Heart left ventricle (tissue), 16 donors: ENCODE data around the gene SH3BP4. TPM values are rescaled to one million over a fixed set of nuclear protein-coding genes. Genes with fewer than 3 reads are reported as not detected.

ENCODE experiments used
- ATAC-seq, 4 donors: fragments of 200-7000 bp; cut with Tn5 transposase; one replicate each; pipeline ENCODE4 v1.9.1; 2020 to 2022; ENCODE audit warnings: moderate library complexity in 4 of 4, mild to moderate bottlenecking in 3 of 4, moderate number of reproducible peaks in 1 of 4
- DNase-seq, 5 donors: peaks; one replicate each; pipeline ENCODE4 v3.0.0-alpha.2; 2020
- H3K27ac ChIP-seq, 12 donors: fragments of 200-600 bp; sonication (generic) in 4 of 12; one replicate each; pipeline versions ENCODE4 v1.5.0 to v1.8.0; 2016 to 2022; ENCODE audit warnings: mild to moderate bottlenecking in 2 of 12
- H3K27me3 ChIP-seq, 9 donors: fragments of 200-600 bp; sonication (generic) in 2 of 9; one replicate each; pipeline versions ENCODE4 v1.5.1 to v1.8.0; 2016 to 2022; ENCODE audit warnings: mild to moderate bottlenecking in 3 of 9
- H3K36me3 ChIP-seq, 9 donors: fragments of 200-600 bp; sonication (generic) in 2 of 9; one replicate each; pipeline versions ENCODE4 v1.5.0 to v1.8.0; 2018 to 2022; ENCODE audit warnings: mild to moderate bottlenecking in 2 of 9
- H3K4me1 ChIP-seq, 12 donors: fragments of 200-600 bp; sonication (generic) in 4 of 12; one replicate each; pipeline versions ENCODE4 v1.5.0 to v1.8.0; 2016 to 2022; ENCODE audit warnings: mild to moderate bottlenecking in 3 of 12
- H3K4me3 ChIP-seq, 12 donors: fragments of 200-600 bp; sonication (generic) in 4 of 12; one replicate each; pipeline versions ENCODE4 v1.5.0 to v1.8.0; 2017 to 2022; ENCODE audit warnings: mild to moderate bottlenecking in 9 of 12, moderate library complexity in 4 of 12
- H3K9me3 ChIP-seq, 12 donors: fragments of 200-600 bp; sonication (generic) in 4 of 12; one replicate each; pipeline versions ENCODE4 v1.5.0 to v1.8.0; 2016 to 2022; ENCODE audit warnings: mild to moderate bottlenecking in 1 of 12
- POLR2A ChIP-seq, 2 donors: fragments of 450-650 bp; IDR thresholded peaks; one replicate each; pipeline ENCODE4 v1.6.1; 2017; ENCODE audit warnings: antibody characterized with exemption in 2 of 2, mild to moderate bottlenecking in 2 of 2, moderate library complexity in 2 of 2
- WGBS, 4 donors: extraction: QIAGEN DNeasy Blood & Tissue Kit in 2 of 4; methylation state at CpG; one replicate each; pipeline versions ENCODE4 v1.1.5 to v1.1.7; 2013 to 2018; 5-methylcytosine and 5-hydroxymethylcytosine counted together
- intact Hi-C, 10 donors: fragments of 100-400 bp; cut with DNase I; formaldehyde crosslinking; loops; one replicate each; pipeline versions ENCODE4 v1.11.1 to v1.14.2; 2022
- polyA plus RNA-seq, 2 donors: library from polyadenylated mRNA; stranded (reverse); fragments of 200-250 nt; gene quantifications; one replicate each; pipeline ENCODE4 v1.2.3, GENCODE V29; 2013
- total RNA-seq, 9 donors: library from RNA; depleted of rRNA in 2 of 9; stranded (reverse); fragments of >200 nt in 2 of 9; fragmentation: NEBNext Ultra II Directional in 3 of 9; extraction: Animal tissue kit (Norgen Biotek cat#: 25700) in 3 of 9; gene quantifications; one replicate each; pipeline versions ENCODE4 v1.1.0 to v1.2.4, GENCODE V29; 2016 to 2023
- TF ChIP-seq, protein P1 (sequence below), 12 donors: fragments of 200-600 bp; sonication (generic) in 4 of 12; IDR thresholded peaks; one replicate each; pipeline versions ENCODE4 v1.5.0 to v1.8.0; 2018 to 2022; ENCODE audit warnings: antibody characterized with exemption in 12 of 12, mild to moderate bottlenecking in 5 of 12
- donor health status: ischemic (EF 13 %, LVEDD 7.1; RV severe dilation, severe dysfunction).
- donor health status: healthy with polysubstance abuse.
- donor health status: DM: no; HTN: yes; CAD: no.
- donor health status: DM: no; HTN: no; CAD: no.
- donor health status: ischemic (EF 25% LVEDD 6.9; RV normal size, moderate dysfunction).
- donor health status: ischemic (EF 25% LVEDD 5.7; RV mildly dilated, moderate dysfunction).
- donor health status: healthy.
- donor health status: DM: yes; HTN: yes; CAD: no.
- donor health status: ischemic (EF 35%, LVEDD 5.7; RV mildly dilated, moderate dysfunction).
- donor health status: nonischemic (EF 11% LVEDD 7.7; RV severe dilation, severe dysfunction).
- donor health status: DM: yes; HTN: yes; CAD: no.
- donor health status: PGD.
- donor health status: ischemic (EF 29% LVEDD 5.4; RV normal size, mild dysfunction).
- donor health status: nonischemic (EF 23%, LVEDD 6.1; RV moderate dilation, normal function).

Gene SH3BP4
- total and polyA plus RNA-seq, 11 donors = 5.4 to 33.5 (median 12.4) TPM

DNA sequence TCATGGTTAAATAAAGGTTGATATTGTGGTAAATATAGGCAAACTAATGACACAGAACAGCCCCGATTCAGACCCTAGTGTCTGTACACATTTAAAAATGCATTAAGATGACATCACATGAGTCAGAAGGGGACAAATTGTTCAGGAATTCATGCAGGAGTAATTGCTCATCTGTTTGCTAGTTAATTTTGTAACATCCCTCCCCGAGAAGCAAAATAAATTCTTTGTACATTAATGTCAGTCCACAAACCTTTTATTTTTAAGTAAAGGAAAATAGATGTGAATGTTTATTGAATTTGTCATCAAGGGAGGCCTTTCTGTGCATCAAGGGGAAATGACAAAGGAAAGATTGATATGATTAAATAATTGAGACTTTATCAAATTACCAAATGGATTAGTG is 69.9 kb downstream of the SH3BP4 start:
- H3K36me3 ChIP-seq = no peaks in the 10 kb centered on the region
- ATAC-seq (no peak), DNase-seq (no peak)
- H3K4me1 ChIP-seq = peaks cover 0 to 28% (median 19%) of the 10 kb centered on the region in 12 donors
- no peak overlapping the region for H3K27ac ChIP-seq
- WGBS, 4 donors = 64 to 82% (median 75%) methylated on average over 2 of the region's 2 CpGs
- no peak overlapping the region for H3K4me3 ChIP-seq
- intact Hi-C loops = no loop called here
- TF ChIP-seq, protein P1, sequence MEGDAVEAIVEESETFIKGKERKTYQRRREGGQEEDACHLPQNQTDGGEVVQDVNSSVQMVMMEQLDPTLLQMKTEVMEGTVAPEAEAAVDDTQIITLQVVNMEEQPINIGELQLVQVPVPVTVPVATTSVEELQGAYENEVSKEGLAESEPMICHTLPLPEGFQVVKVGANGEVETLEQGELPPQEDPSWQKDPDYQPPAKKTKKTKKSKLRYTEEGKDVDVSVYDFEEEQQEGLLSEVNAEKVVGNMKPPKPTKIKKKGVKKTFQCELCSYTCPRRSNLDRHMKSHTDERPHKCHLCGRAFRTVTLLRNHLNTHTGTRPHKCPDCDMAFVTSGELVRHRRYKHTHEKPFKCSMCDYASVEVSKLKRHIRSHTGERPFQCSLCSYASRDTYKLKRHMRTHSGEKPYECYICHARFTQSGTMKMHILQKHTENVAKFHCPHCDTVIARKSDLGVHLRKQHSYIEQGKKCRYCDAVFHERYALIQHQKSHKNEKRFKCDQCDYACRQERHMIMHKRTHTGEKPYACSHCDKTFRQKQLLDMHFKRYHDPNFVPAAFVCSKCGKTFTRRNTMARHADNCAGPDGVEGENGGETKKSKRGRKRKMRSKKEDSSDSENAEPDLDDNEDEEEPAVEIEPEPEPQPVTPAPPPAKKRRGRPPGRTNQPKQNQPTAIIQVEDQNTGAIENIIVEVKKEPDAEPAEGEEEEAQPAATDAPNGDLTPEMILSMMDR (IDR thresholded peaks at IDR 0.05) = no peak
- TF ChIP-seq POLR2A (IDR thresholded peaks at IDR 0.05) = no peak
- H3K9me3 ChIP-seq = no peaks in the 10 kb centered on the region
- no peaks in the 10 kb centered on the region for H3K27me3 ChIP-seq

DNA sequence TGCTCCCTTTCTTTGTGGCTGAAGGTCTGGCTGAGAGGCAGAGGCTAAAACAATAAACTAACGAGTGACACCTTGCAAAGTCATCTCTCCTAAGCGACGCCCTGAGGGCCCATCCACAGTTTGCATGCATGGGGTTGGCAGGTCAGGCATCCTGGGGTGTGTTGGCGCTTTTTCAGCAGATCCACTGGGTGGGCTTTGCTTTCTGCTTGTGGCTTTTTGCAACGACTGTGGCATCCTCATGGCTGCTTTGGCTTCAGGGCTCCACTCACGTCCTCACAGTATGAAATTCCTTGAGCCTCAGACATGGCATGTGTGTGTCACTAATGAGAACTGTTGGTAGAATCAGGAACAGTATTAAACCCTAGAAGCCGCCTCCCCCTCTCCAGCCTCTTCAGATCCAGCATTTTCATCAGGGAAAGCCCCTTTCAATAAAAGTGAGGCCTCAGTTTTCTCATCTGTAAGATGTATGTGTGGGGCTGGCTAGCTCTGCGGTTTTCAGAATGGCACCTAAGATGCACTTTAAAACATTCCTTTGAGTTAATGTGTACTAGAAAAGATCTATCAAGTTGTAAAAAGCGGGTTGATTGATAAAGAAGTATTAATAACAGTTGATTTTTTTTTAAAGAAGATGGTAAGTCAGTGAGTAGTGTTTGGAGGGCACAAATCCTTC is 72.5 kb downstream of the SH3BP4 start:
- WGBS, 4 donors = 79 to 87% (median 85%) methylated on average over 9 of the region's 9 CpGs
- intact Hi-C loops = no loop called here
- DNase-seq (no peak), ATAC-seq (no peak)
- H3K36me3 ChIP-seq = no peaks in the 10 kb centered on the region
- H3K4me3 ChIP-seq = peak overlapping the region in 1 of 12 donors; percentile 20
- H3K27ac ChIP-seq = no peak overlapping the region
- H3K9me3 ChIP-seq = no peaks in the 10 kb centered on the region
- no peak for TF ChIP-seq POLR2A (IDR thresholded peaks at IDR 0.05)
- H3K27me3 ChIP-seq = no peaks in the 10 kb centered on the region
- peaks cover 0 to 42% (median 29%) of the 10 kb centered on the region in 12 donors for H3K4me1 ChIP-seq

DNA sequence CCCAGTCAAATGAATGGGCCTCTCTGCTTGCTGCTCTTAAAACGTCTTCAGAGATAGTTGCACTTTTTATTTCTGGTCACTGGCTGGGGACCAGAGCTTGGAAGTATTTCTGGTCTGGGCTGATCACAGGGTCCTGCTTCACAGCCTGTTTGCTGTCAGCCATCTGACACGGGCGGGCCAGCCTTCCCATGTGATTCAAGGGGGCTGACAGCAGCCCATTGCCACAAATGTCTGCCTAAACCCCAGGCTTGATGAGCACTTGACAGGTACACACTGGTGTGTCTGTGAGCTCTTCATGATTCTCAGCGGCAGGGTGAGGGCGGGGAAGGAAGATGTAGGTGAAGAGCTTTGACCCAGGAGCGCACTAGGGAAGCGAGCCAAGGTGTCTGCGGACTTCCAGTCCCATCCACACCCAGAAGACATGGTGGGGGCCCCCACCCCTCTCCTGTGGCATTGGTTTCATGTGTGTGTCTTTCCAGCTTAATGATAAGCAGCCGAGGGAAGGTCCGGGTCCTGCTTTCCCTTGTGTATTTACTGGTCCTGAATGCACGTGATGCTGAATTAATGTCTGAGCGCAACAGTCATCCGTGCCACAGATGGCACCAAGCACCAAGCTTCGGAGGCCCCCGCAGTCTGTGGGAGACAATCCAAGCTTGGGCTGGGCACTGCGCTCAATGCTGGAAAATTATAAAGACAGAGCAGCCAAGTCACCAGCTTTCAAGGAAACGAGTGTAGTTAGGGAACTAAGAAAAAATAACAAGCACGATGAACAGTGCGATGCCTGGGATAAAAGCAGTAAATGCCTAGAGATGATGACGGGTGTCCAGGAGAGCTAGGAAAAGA is 73.3 kb downstream of the SH3BP4 start:
- H3K4me3 ChIP-seq = peak overlapping the region in 5 of 12 donors; percentile 3 to 20 (median 6)
- no peaks in the 10 kb centered on the region for H3K27me3 ChIP-seq
- DNase-seq = peak in 1 of 5 donors; percentile 20
- intact Hi-C loops = no loop called here
- ATAC-seq = peak in 2 of 4 donors; percentile 35 to 62
- no peaks in the 10 kb centered on the region for H3K36me3 ChIP-seq
- H3K27ac ChIP-seq = peak overlapping the region in 1 of 12 donors; percentile 19
- no peaks in the 10 kb centered on the region for H3K9me3 ChIP-seq
- WGBS, 4 donors = 50 to 58% (median 55%) methylated on average over 17 to 20 of the region's 20 CpGs
- TF ChIP-seq, protein P1 (IDR thresholded peaks at IDR 0.05) = no peak
- TF ChIP-seq POLR2A (IDR thresholded peaks at IDR 0.05) = no peak
- H3K4me1 ChIP-seq = peaks cover 0 to 42% (median 31%) of the 10 kb centered on the region in 12 donors

DNA sequence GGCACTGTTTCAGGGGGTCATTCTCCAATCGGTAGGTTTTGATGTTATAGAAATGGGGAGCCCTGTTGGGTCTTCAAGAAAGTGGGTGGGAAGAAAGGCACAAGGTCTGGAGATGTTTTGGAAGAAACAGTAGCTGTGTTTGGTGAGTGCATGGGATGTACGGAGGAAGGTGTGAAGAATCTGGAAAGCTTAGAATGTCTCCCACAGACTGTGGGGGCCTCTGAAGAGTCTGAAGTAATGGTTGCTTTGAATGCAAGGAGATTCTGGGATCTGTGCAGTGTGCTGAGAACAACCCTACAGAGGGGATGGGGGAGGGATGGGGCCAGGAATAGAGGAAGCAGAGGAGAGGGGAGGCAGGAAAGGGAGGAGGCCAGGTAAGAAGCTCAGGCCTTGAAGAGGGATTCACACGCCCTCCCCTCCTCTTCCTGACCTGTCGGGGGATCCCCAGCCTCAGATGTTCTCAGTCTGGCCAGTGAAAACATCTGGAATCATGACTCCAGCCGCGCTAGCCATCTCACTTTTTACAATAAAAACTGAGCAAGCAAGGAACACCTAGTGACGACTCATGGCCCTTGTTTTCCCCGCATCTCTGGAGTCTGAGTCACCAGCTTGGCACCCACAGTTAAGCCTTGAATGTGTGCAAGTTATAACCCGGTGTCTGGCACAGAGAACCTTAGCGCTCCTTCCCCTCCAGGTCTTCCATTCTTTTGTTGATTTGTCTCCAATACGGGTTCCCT is 74.2 kb downstream of the SH3BP4 start:
- Histone ChIP-seq H3K27ac (no peak overlapping the region), H3K9me3 (no peaks in the 10 kb centered on the region), H3K4me1 (peaks cover 0 to 42% (median 31%) of the 10 kb centered on the region in 12 donors), H3K36me3 (no peaks in the 10 kb centered on the region), H3K27me3 (no peaks in the 10 kb centered on the region), H3K4me3 (no peak overlapping the region)
- ATAC-seq (peak in 2 of 4 donors; percentile 4 to 29), DNase-seq (no peak)
- no peak for TF ChIP-seq POLR2A (IDR thresholded peaks at IDR 0.05)
- TF ChIP-seq, protein P1 (IDR thresholded peaks at IDR 0.05) = no peak
- intact Hi-C loops = loop anchor here in 1 of 10 donors (2.0 kb wide), 1 partner anchor 71 kb away; no protein-coding TSS in a partner anchor
- WGBS, 4 donors = 64 to 76% (median 70%) methylated on average over 11 of the region's 11 CpGs
